HG02588 (cell line): ENCODE measurements around the gene ANK3.

Source experiments
- ATAC-seq: cut with Tn5 transposase; IDR thresholded peaks from one replicate; pipeline ENCODE4 v1.9.1; 2021; ENCODE audit warnings: mild to moderate bottlenecking, moderate library complexity; ENCODE audit not compliant: unreplicated experiment

Gene ANK3

GRCh38 chr10:60414111-60414510 is 24.4 kb upstream of the ANK3 start:
- no peak for ATAC-seq

- no peak for ATAC-seq
Measured at GRCh38 chr10:60413306-60414012, 23.8 kb upstream of the ANK3 start.

- no peak for ATAC-seq
Measured at GRCh38 chr10:60410970-60411369, 21.3 kb upstream of the ANK3 start.

GRCh38 chr10:60409202-60409601 is 19.5 kb upstream of the ANK3 start:
- ATAC-seq: no peak

GRCh38 chr10:60406182-60406581 is 16.5 kb upstream of the ANK3 start:
- no peak for ATAC-seq

- ATAC-seq: no peak
Measured at GRCh38 chr10:60405172-60405571, 15.5 kb upstream of the ANK3 start.

GRCh38 chr10:60403168-60403873 is 13.6 kb upstream of the ANK3 start:
- ATAC-seq: no peak

- ATAC-seq: no peak
Measured at GRCh38 chr10:60400366-60400765, 10.7 kb upstream of the ANK3 start.

GRCh38 chr10:60399328-60399727 is 9.7 kb upstream of the ANK3 start:
- ATAC-seq: no peak

- ATAC-seq: no peak
Measured at GRCh38 chr10:60397792-60398191, 8.1 kb upstream of the ANK3 start.

GRCh38 chr10:60396766-60397165 is 7.1 kb upstream of the ANK3 start:
- ATAC-seq: no peak

GRCh38 chr10:60395711-60396110 is 6.0 kb upstream of the ANK3 start:
- ATAC-seq: no peak

- ATAC-seq: no peak
Measured at GRCh38 chr10:60394446-60394845, 4.8 kb upstream of the ANK3 start.

GRCh38 chr10:60390224-60390626 is 550 bp upstream of the ANK3 start:
- no peak for ATAC-seq

GRCh38 chr10:60388709-60389301 is 870 bp downstream of the ANK3 start:
- ATAC-seq: no peak

GRCh38 chr10:60388116-60388625 is 1.5 kb downstream of the ANK3 start:
- no peak for ATAC-seq

GRCh38 chr10:60387531-60387930 is 2.1 kb downstream of the ANK3 start:
- ATAC-seq: no peak

- ATAC-seq: no peak
Measured at GRCh38 chr10:60385399-60385738, 4.3 kb downstream of the ANK3 start.

GRCh38 chr10:60384708-60385398 is 4.8 kb downstream of the ANK3 start:
- no peak for ATAC-seq

- ATAC-seq: no peak
Measured at GRCh38 chr10:60384011-60384410, 5.7 kb downstream of the ANK3 start.

GRCh38 chr10:60382946-60383681 is 6.6 kb downstream of the ANK3 start:
- no peak for ATAC-seq
